Activated T-helper 1 cell treated with anti-CD3 and anti-CD28 coated beads, Interleukin-12 subunit alpha, Interleukin-12 subunit beta, Interleukin-2, Interleukin-4 antibody, amounts not matched to agents 30 ng/mL and 10 ng/mL and 1 ng/mL, durations not matched to agents 14 hours and 24 hours and 36 hours (primary cell): Measurements from ENCODE around the gene CAMKMT. TPM values are rescaled to one million over a fixed set of nuclear protein-coding genes. Genes with fewer than 3 reads are reported as not detected.

Source experiments
- DNase-seq: peaks from one replicate; pipeline ENCODE4 v3.0.0; 2021; ENCODE audit warnings: low spot score
- H3K27ac Mint-ChIP-seq: one replicate; pipeline ENCODE4 v1.8.0; 2021; ENCODE audit warnings: mild to moderate bottlenecking, mixed read lengths
- H3K27me3 Mint-ChIP-seq: one replicate; pipeline ENCODE4 v1.8.0; 2022; ENCODE audit warnings: mild to moderate bottlenecking, moderate library complexity, mixed read lengths; ENCODE audit not compliant: insufficient read depth
- H3K36me3 Mint-ChIP-seq: one replicate; pipeline ENCODE4 v1.8.0; 2021; ENCODE audit warnings: low read depth, mixed read lengths
- H3K4me1 Mint-ChIP-seq: one replicate; pipeline ENCODE4 v1.8.0; 2021; ENCODE audit warnings: low read depth, mixed read lengths
- H3K4me3 Mint-ChIP-seq: one replicate; pipeline ENCODE4 v1.8.0; 2021; ENCODE audit warnings: mild to moderate bottlenecking, moderate library complexity, mixed read lengths
- H3K9me3 Mint-ChIP-seq: one replicate; pipeline ENCODE4 v1.8.0; 2021; ENCODE audit warnings: mixed read lengths
- intact Hi-C: fragments of 100-400 bp; cut with micrococcal nuclease; formaldehyde crosslinking; loops from one replicate; pipeline ENCODE4 v1.15.1; 2024
- total RNA-seq: library from RNA; stranded (reverse); gene quantifications from 2 replicates; pipeline ENCODE4 v1.2.3, GENCODE V29; 2022

Gene CAMKMT
- total RNA-seq, 1 donor from 2014 or later, result 14.2 TPM

DNA sequence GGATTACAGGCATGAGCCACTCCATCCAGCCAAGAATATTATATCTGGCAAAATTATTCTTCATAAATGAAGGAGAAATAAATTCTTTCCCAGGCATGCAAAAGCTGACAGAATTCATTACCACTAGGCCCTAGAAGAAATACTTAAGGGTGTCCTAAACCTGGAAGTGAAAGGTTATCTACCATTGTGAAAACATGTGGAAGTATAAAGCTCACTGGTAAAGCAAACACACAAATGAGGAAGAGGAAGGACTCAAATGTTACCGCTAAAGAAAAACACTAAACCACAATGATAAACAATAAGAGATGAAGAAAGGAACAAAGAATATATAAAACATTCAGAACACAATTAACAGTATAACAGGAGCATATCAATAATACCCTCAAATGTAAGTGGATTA is 171.8 kb downstream of the CAMKMT start:
- Mint-ChIP-seq H3K4me3 (no peak overlapping the region), H3K4me1 (no peaks in the 10 kb centered on the region), H3K27ac (no peak overlapping the region), H3K9me3 (no peaks in the 10 kb centered on the region), H3K36me3 (peaks cover 1% of the 10 kb centered on the region), H3K27me3 (peaks cover 1% of the 10 kb centered on the region)
- intact Hi-C loops, result no loop called here
- DNase-seq, result no peak

DNA sequence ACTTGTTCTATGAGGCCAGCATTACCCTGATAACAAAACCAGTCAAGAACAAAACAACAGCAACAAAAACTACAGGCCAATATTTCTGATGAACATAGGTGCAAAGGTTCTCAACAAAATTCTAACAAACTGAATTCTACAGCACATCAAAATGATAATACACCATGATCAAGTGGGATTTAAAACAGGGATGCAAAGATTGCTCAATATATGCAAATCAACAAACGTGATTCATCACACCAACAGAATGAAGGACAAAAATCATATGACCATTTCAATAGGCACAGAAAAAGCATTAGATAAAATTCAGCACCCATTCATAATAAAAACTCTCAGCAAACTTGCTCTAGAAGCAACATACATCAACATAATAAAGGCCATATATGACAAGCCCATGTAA is 173.6 kb downstream of the CAMKMT start:
- Mint-ChIP-seq H3K36me3 (peaks cover 1% of the 10 kb centered on the region), H3K4me3 (no peak overlapping the region), H3K27ac (no peak overlapping the region), H3K27me3 (no peaks in the 10 kb centered on the region), H3K9me3 (no peaks in the 10 kb centered on the region), H3K4me1 (no peaks in the 10 kb centered on the region)
- intact Hi-C loops, result no loop called here
- DNase-seq, result no peak

DNA sequence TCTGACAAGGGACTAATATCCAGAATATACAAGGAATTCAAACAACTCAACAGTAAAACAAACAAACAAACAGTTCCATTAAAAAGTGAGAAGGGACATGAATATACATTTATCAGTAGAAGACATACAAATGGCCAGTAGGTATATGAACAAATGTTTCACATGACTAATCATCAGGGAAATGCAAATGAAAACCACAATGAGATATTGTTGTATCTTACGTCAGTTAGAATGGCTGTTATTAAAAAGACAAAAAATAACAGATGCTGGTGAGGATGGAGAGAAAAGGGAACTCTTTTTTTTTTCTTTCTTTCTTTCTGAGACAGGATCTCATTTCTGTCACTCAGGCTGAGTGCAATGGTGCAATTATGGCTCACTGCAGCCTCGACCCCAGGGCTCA is 175.5 kb downstream of the CAMKMT start:
- intact Hi-C loops, result no loop called here
- peaks cover 1% of the 10 kb centered on the region for H3K36me3 Mint-ChIP-seq
- no peaks in the 10 kb centered on the region for H3K9me3 Mint-ChIP-seq
- no peak overlapping the region for H3K4me3 Mint-ChIP-seq
- no peaks in the 10 kb centered on the region for H3K27me3 Mint-ChIP-seq
- H3K4me1 Mint-ChIP-seq, result no peaks in the 10 kb centered on the region
- no peak overlapping the region for H3K27ac Mint-ChIP-seq
- DNase-seq, result no peak

DNA sequence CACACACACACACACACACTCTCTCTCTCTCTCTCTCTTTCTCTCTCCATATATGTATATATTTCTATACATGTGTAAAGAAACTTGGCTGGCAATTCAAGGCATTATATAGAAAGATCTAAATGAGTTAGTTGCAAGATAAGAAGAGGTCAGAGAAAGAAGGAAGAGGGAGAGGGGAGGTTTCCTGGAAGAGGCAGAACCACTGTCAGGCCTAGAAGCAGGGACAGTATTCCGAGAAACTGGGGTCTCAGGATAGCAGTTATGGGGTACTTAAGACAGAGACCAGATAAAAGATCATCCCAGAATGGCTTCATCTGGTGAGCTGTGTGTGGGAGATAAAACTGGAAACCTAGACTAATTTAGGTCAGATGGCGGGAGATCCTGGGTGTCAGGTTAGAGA is 180.8 kb downstream of the CAMKMT start:
- no peaks in the 10 kb centered on the region for H3K9me3 Mint-ChIP-seq
- H3K4me1 Mint-ChIP-seq, result no peaks in the 10 kb centered on the region
- H3K27me3 Mint-ChIP-seq, result no peaks in the 10 kb centered on the region
- DNase-seq, result no peak
- no peak overlapping the region for H3K4me3 Mint-ChIP-seq
- H3K36me3 Mint-ChIP-seq, result no peaks in the 10 kb centered on the region
- intact Hi-C loops, result no loop called here
- no peak overlapping the region for H3K27ac Mint-ChIP-seq

DNA sequence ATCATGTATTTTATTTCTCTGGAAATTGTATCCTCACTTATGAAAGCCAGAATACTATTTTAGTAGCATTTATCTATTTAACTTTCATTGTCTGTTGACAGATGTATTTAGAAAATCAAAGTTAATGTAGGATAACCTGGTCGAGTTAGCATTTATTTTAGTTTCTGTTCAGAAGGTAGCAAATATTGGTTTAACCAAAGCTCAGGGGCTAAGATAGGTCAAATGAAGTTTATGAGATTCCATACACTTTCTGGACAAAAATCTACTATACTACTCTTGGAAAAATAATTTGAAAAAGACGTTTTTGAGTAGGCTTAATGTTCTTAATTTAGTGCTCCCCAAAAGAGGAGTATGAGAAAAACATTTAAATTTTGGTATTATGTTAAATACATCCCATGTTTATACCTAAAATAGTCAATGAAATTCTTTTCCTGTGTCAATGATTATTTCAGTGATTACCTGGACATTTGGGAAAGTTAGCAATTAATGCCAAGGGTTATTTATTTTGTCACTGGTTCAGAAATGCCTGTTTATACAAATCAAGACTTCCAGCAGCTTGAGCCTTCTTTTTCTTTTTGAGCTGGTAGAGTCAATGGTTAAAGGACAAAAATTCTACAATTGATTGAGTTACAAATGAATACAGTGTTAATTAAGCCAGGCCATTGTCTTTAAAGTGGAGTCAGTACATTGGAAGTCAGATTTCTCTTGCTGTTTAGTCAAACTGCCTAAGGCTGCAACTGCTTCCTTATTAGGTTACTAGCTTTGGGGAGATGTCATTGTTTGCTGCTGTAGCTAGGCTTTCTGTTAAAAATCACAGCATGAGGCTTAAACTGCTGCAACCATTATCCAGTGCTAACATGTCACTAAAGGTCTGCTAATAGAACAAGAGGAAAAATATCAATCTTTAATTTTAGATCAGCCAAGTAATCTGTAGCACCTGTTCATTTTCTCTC is 182.3 kb downstream of the CAMKMT start:
- H3K36me3 Mint-ChIP-seq, result no peaks in the 10 kb centered on the region
- no peaks in the 10 kb centered on the region for H3K9me3 Mint-ChIP-seq
- no peak overlapping the region for H3K4me3 Mint-ChIP-seq
- H3K4me1 Mint-ChIP-seq, result no peaks in the 10 kb centered on the region
- intact Hi-C loops, result no loop called here
- H3K27me3 Mint-ChIP-seq, result no peaks in the 10 kb centered on the region
- H3K27ac Mint-ChIP-seq, result no peak overlapping the region
- no peak for DNase-seq

DNA sequence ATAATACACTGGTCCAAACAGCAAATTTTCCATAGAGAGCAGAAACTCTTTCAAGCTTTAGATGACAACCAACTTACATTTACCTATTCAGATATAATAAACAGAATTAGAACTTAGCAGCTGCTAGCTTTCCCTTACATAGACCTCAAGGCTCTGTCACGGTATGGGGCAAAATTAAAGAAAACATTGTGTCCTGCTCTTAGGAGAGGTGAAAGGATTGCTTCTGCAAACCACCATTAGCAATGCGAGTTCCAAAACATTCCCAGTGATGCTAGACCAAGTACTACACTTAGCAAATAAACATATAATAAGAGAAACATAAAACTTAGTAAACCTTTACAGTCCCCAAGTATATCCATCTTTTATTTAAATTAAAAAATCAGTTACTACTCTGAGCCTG is 183.3 kb downstream of the CAMKMT start:
- intact Hi-C loops, result no loop called here
- H3K9me3 Mint-ChIP-seq, result no peaks in the 10 kb centered on the region
- H3K27ac Mint-ChIP-seq, result no peak overlapping the region
- DNase-seq, result no peak
- no peaks in the 10 kb centered on the region for H3K27me3 Mint-ChIP-seq
- H3K4me3 Mint-ChIP-seq, result no peak overlapping the region
- no peaks in the 10 kb centered on the region for H3K36me3 Mint-ChIP-seq
- no peaks in the 10 kb centered on the region for H3K4me1 Mint-ChIP-seq

DNA sequence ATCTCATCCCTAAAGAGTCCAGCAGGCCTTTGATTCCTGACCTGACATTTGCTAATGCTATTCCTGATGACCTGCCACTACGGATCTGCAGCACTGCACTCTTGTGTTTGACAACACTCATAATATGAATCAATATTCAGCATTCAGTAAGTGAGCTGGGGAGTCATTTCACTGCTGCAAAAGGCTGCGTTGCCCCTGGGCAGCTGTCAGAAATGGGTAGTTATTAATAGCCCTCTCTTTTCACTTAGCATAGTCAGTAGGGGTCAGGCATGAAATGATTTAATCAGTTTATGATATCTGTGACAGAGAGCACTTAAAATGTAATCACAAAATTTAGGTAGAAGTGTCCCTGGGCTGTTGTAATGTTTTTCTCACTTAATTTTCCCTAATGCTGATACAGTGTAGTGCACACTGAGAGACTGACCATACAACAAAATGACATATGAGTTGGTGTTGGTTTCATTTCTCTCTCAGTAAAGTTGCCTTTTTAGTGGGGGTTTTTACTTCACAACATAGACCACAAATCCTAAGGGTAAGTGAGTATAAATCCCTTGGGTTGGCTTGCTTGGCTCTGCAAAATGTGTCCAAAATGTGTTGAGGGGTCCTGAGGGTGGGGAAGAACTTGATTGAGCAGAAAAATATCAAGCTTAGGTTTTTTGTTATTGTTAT is 184.8 kb downstream of the CAMKMT start:
- Mint-ChIP-seq H3K27ac (no peak overlapping the region), H3K36me3 (no peaks in the 10 kb centered on the region), H3K4me3 (no peak overlapping the region), H3K9me3 (no peaks in the 10 kb centered on the region), H3K27me3 (no peaks in the 10 kb centered on the region), H3K4me1 (no peaks in the 10 kb centered on the region)
- intact Hi-C loops, result no loop called here
- DNase-seq, result no peak

DNA sequence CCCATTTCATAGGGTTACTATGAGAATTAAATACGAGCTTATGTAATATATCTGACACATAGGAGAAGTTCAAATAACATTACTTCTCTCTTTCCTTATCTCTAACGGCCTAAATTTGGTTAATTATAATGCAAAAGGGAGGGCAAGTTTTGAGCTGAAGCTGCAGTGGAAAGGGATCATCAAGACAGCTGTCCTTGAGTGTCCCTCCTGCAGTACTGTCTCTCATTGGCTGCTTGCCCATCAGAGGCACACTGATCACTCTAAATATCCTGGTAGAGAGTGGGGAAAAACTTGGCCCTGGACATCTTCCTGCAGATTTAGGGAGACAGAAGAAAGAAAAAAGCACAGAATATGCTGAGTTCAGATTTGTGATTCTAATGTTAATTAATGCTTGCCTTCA is 186.0 kb downstream of the CAMKMT start:
- no peaks in the 10 kb centered on the region for H3K27me3 Mint-ChIP-seq
- no peaks in the 10 kb centered on the region for H3K9me3 Mint-ChIP-seq
- intact Hi-C loops, result no loop called here
- no peaks in the 10 kb centered on the region for H3K36me3 Mint-ChIP-seq
- H3K4me3 Mint-ChIP-seq, result no peak overlapping the region
- no peak for DNase-seq
- no peaks in the 10 kb centered on the region for H3K4me1 Mint-ChIP-seq
- no peak overlapping the region for H3K27ac Mint-ChIP-seq

DNA sequence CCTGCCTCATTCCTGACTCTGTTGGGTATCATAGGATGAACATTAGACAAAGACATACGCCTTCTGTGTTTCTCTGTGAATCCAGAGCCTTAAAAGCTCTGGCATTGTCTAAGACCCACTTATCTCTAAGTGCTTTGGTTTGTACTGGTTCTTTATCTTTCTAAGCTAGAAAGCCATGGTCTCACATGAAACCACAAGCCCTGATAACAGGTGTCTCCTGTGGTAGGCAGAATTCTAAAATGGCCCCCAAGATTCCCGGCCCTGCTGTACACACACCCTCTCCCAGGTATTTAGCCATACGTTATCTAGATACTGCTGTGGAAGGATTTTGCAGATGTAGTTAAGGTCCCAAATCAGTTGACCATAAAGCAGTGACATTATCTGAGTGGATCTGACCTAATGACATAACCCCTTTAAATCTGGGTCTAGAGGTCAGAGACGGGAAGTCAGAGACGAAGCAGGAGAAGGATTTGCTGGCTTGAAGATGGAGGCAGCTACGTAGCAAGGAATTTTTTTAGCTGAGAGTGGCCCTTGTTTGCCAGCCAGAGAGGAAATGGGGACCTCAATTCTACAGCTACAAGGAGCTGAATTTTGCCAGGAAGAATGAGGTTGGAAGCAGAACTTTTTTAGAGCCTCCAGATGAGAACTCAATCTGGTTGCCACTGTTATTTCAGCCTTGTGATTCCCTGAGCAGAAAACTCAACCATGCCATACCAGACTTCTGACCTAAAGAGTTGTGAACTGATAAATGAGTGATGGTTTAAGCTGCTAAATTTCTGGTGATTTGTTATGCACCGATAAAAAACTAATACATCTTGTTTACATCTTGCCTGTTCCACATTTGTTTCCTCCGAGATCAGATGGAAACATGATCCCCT is 186.7 kb downstream of the CAMKMT start:
- Mint-ChIP-seq H3K27ac (no peak overlapping the region), H3K4me3 (no peak overlapping the region), H3K27me3 (no peaks in the 10 kb centered on the region), H3K36me3 (no peaks in the 10 kb centered on the region), H3K9me3 (no peaks in the 10 kb centered on the region), H3K4me1 (no peaks in the 10 kb centered on the region)
- DNase-seq, result no peak
- intact Hi-C loops, result no loop called here

DNA sequence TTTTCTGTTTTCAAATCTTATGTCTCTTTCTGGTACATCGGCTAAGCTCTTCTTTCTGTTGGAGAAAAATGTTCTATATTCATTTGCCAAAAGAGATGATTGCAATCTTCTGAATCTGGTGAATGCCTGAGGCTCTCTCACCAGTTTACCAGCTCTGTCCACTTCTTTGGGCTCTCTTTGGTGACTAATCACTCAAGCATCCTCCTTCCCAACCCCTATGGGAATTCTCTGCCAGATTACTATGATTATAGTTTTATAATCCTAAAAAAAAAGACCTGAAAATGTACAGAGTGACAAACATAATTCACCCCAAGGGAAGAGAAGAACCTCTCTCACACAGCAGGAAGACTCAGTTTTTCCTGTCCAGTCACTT is 187.3 kb downstream of the CAMKMT start:
- Mint-ChIP-seq H3K4me1 (no peaks in the 10 kb centered on the region), H3K9me3 (no peaks in the 10 kb centered on the region), H3K4me3 (no peak overlapping the region), H3K27me3 (no peaks in the 10 kb centered on the region), H3K36me3 (no peaks in the 10 kb centered on the region), H3K27ac (no peak overlapping the region)
- DNase-seq, result no peak
- intact Hi-C loops, result no loop called here

DNA sequence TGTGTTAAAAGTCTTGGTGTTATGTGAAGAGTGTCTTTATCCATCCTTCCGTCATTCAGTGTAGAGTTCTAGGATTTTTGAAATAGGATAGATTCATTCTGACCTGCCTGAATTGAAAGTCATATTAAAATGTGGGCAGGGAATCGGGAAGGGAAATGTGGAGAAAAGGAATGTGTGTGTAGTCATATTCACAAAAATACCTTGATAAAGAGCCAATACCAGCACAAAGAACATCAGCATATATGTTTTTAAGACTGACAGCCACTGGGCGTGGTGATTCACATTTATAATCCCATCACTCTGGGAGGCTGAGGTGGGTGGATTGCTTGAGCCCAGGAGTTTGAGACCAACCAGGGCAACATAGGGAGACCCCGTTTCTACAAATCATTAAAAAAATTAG is 188.1 kb downstream of the CAMKMT start:
- no peak overlapping the region for H3K4me3 Mint-ChIP-seq
- intact Hi-C loops, result no loop called here
- H3K36me3 Mint-ChIP-seq, result no peaks in the 10 kb centered on the region
- H3K27ac Mint-ChIP-seq, result no peak overlapping the region
- H3K27me3 Mint-ChIP-seq, result no peaks in the 10 kb centered on the region
- no peaks in the 10 kb centered on the region for H3K9me3 Mint-ChIP-seq
- no peak for DNase-seq
- no peaks in the 10 kb centered on the region for H3K4me1 Mint-ChIP-seq

DNA sequence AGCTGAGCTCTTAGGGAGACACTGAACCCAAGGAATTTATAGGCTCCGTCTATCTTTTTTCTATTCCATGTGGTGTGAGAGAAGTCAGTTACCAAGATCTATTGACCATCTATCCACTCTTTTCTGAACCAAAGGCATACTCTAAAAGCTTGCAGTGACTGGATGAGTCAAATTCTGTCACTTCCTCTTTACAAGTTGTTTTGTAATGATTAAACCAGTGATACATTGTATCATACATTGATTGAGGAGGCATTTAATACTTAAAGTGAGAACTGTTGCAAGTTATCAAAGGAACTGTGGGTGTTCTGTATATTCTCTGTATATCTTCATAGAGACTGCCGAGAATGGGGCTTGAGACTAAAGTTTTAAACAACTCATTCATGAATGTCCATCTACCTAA is 188.8 kb downstream of the CAMKMT start:
- H3K4me3 Mint-ChIP-seq, result no peak overlapping the region
- no peak overlapping the region for H3K27ac Mint-ChIP-seq
- H3K36me3 Mint-ChIP-seq, result no peaks in the 10 kb centered on the region
- intact Hi-C loops, result no loop called here
- no peaks in the 10 kb centered on the region for H3K4me1 Mint-ChIP-seq
- DNase-seq, result no peak
- H3K9me3 Mint-ChIP-seq, result no peaks in the 10 kb centered on the region
- H3K27me3 Mint-ChIP-seq, result no peaks in the 10 kb centered on the region

DNA sequence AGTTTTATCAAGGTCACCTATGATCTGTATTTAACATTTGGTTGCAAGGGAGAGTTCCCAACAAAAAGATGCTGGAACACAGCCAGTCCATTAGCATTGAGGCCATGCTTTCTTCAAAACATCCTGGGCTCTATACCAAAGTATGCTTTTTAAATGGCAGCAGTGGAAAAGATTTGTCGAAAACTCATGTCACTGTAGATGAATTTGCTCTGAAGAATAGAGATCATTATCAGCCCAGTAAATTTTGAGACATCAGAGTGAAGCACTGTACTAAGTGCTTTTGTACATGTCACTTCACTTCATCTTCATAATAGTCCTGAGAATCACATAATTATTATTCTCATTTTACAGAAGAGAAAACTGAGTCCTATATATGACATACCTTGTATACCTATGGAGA is 189.8 kb downstream of the CAMKMT start:
- Mint-ChIP-seq H3K9me3 (no peaks in the 10 kb centered on the region), H3K4me3 (no peak overlapping the region), H3K4me1 (no peaks in the 10 kb centered on the region), H3K36me3 (no peaks in the 10 kb centered on the region), H3K27me3 (no peaks in the 10 kb centered on the region), H3K27ac (no peak overlapping the region)
- intact Hi-C loops, result no loop called here
- no peak for DNase-seq
